ENCODE results near the gene MGAT1. TPM values are rescaled to one million over a fixed set of nuclear protein-coding genes. Genes with fewer than 3 reads are reported as not detected.

MGAT1 gene
- total RNA-seq, 1 experiment from 2014 or later = 93.6 TPM

GRCh38 chr5:180810210-180810958 is 7.8 kb upstream of the MGAT1 start (continued):
- TF ChIP-seq E2F5 (CRISPR knock-in tag; IDR thresholded peaks at IDR 0.05) = peak; percentile 82
- TF ChIP-seq CREB1 (CRISPR knock-in tag; IDR thresholded peaks at IDR 0.05) = no peak
- TF ChIP-seq ELF4 (CRISPR knock-in tag; IDR thresholded peaks at IDR 0.05; ENCODE audit: low read depth) = peak; percentile 74; the same call in 1 of the 2 replicates
- 0 out of 2 replicates have a peak, but pooled peaks have one; percentile 46 for TF ChIP-seq E2F1 (CRISPR knock-in tag; IDR thresholded peaks at IDR 0.05)
- no peak for TF ChIP-seq ZNF263 (CRISPR knock-in tag; IDR thresholded peaks at IDR 0.05; ENCODE audit: low read depth)

- peak; percentile 67 for ATAC-seq
- H3K4me1 Mint-ChIP-seq = peaks cover 61% of the 10 kb centered on the region
- peak overlapping the region; percentile 98 for H3K27ac Mint-ChIP-seq
- H3K9me3 Mint-ChIP-seq = no peaks in the 10 kb centered on the region
- no peaks in the 10 kb centered on the region for H3K27me3 Mint-ChIP-seq (ENCODE audit: low read depth)
- peak overlapping the region; percentile 69 for H3K4me3 Mint-ChIP-seq
- DNase-seq (ENCODE audit: low spot score) = no peak
- CTCF ChIA-PET = interaction anchor here (0.9 to 1.5 kb wide), 4 partner anchors 10 to 191 kb away, joined by 3 to 7 read pairs (median 4); no protein-coding TSS in a partner anchor
- TF ChIP-seq USF1 (CRISPR knock-in tag; IDR thresholded peaks at IDR 0.05) (0 out of 2 replicates have a peak, but pooled peaks have one; percentile 1), USF2 (CRISPR knock-in tag; IDR thresholded peaks at IDR 0.05) (peak; percentile 64), MLX (CRISPR knock-in tag; IDR thresholded peaks at IDR 0.05) (no peak)
- POLR2A ChIA-PET = interaction anchor here (1.2 kb wide), 1 partner anchor 22 kb away, joined by 15 read pairs; no protein-coding TSS in a partner anchor
- H3K36me3 Mint-ChIP-seq = peaks cover 16% of the 10 kb centered on the region
Measured at GRCh38 chr5:180809403-180810209, 7.0 kb upstream of the MGAT1 start.

GRCh38 chr5:180808461-180809000 is 5.9 kb upstream of the MGAT1 start:
- no peaks in the 10 kb centered on the region for H3K9me3 Mint-ChIP-seq

More at GRCh38 chr5:180808461-180809000, 5.9 kb upstream of the MGAT1 start:
- Mint-ChIP-seq H3K4me3 (peak overlapping the region; percentile 69), H3K27me3 (ENCODE audit: low read depth) (no peaks in the 10 kb centered on the region), H3K27ac (peak overlapping the region; percentile 72), H3K4me1 (peaks cover 69% of the 10 kb centered on the region), H3K36me3 (peaks cover 16% of the 10 kb centered on the region)
- TF ChIP-seq CREB1 (CRISPR knock-in tag; IDR thresholded peaks at IDR 0.05) (no peak), IRF2 (CRISPR knock-in tag; IDR thresholded peaks at IDR 0.05; ENCODE audit: borderline replicate concordance, low read depth) (no peak), TEAD4 (CRISPR knock-in tag; IDR thresholded peaks at IDR 0.05) (no peak), ELF4 (CRISPR knock-in tag; IDR thresholded peaks at IDR 0.05; ENCODE audit: low read depth) (no peak), ETV6 (CRISPR knock-in tag; IDR thresholded peaks at IDR 0.05) (no peak), E2F5 (CRISPR knock-in tag; IDR thresholded peaks at IDR 0.05) (no peak), IRF1 (CRISPR knock-in tag; IDR thresholded peaks at IDR 0.05) (no peak), USF2 (CRISPR knock-in tag; IDR thresholded peaks at IDR 0.05) (no peak)
- ChIA-PET POLR2A (no interaction called here), CTCF (interaction anchor here (0.7 to 1.2 kb wide), 2 partner anchors 22 to 52 kb away, joined by 5 to 6 read pairs; no protein-coding TSS in a partner anchor)
- ATAC-seq (no peak), DNase-seq (ENCODE audit: low spot score) (no peak)
